Neural progenitor cell (in vitro differentiated cells): ENCODE results near the gene TMEM117. TPM values are rescaled to one million over a fixed set of nuclear protein-coding genes. Genes with fewer than 3 reads are reported as not detected.
"Not testable (repeated sequence)": the region's sequence is repeated elsewhere in the genome, so short reads cannot be mapped to it uniquely, and the experiment has no call there.

Experiments
- DNase-seq: peaks from one replicate; pipeline ENCODE4 v3.0.0-alpha.2; 2016; ENCODE audit warnings: low spot score
- H2AFZ ChIP-seq: fragments of 200-600 bp; sonication (generic); replicated peaks from 2 replicates; pipeline ENCODE4 v1.6.1; 2016; ENCODE audit warnings: antibody characterized with exemption
- H3F3A ChIP-seq: fragments of 200-600 bp; sonication (generic); 2 replicates; pipeline ENCODE4 v1.6.1; 2016; ENCODE audit warnings: antibody characterized with exemption, low read depth
- H3K27ac ChIP-seq: fragments of 200-600 bp; sonication (generic); 2 replicates; pipeline ENCODE4 v1.5.1; 2016; ENCODE audit warnings: mild to moderate bottlenecking
- H3K27me3 ChIP-seq: fragments of 200-600 bp; sonication (generic); 2 replicates; pipeline ENCODE4 v1.6.1; 2016; ENCODE audit warnings: mild to moderate bottlenecking, moderate library complexity
- H3K36me3 ChIP-seq: fragments of 200-600 bp; sonication (generic); 2 replicates; pipeline ENCODE4 v1.5.1; 2016
- H3K4me1 ChIP-seq: fragments of 200-600 bp; sonication (generic); 2 replicates; pipeline ENCODE4 v1.6.1; 2016; ENCODE audit warnings: mixed run types
- H3K4me2 ChIP-seq: fragments of 200-600 bp; sonication (generic); 2 replicates; pipeline ENCODE4 v1.6.1; 2016
- H3K4me3 ChIP-seq: fragments of 200-600 bp; sonication (generic); 2 replicates; pipeline ENCODE4 v1.5.1; 2016
- H3K79me2 ChIP-seq: fragments of 200-600 bp; sonication (generic); 2 replicates; pipeline ENCODE4 v1.6.1; 2016; ENCODE audit warnings: low read depth
- H3K9ac ChIP-seq: fragments of 200-600 bp; sonication (generic); 2 replicates; pipeline ENCODE4 v1.6.1; 2016
- H3K9me3 ChIP-seq: fragments of 200-600 bp; sonication (generic); 2 replicates; pipeline ENCODE4 v1.5.1; 2016; ENCODE audit warnings: low read depth
- H4K20me1 ChIP-seq: fragments of 200-600 bp; sonication (generic); 2 replicates; pipeline ENCODE4 v1.6.1; 2016; ENCODE audit warnings: low read depth
- H3K27ac Mint-ChIP-seq: 3 replicates; pipeline ENCODE4 v1.8.0; 2021; ENCODE audit warnings: mixed read lengths
- H3K27me3 Mint-ChIP-seq: 2 replicates; pipeline ENCODE4 v1.8.0; 2022; ENCODE audit warnings: low read depth, mild to moderate bottlenecking, inconsistent platforms, moderate library complexity, mixed read lengths; ENCODE audit not compliant: insufficient read depth
- H3K36me3 Mint-ChIP-seq: 3 replicates; pipeline ENCODE4 v1.8.0; 2021; ENCODE audit warnings: mixed read lengths
- H3K4me1 Mint-ChIP-seq: 3 replicates; pipeline ENCODE4 v1.8.0; 2021; ENCODE audit warnings: mixed read lengths
- H3K4me3 Mint-ChIP-seq: 3 replicates; pipeline ENCODE4 v1.8.0; 2021; ENCODE audit warnings: mild to moderate bottlenecking, moderate library complexity, mixed read lengths
- H3K9me3 Mint-ChIP-seq: 3 replicates; pipeline ENCODE4 v1.8.0; 2020; ENCODE audit warnings: mixed read lengths
- CTCF ChIP-seq: fragments of 200-600 bp; sonication (generic); IDR thresholded peaks from 2 replicates; pipeline ENCODE4 v1.5.1; 2017; ENCODE audit warnings: antibody characterized with exemption, mild to moderate bottlenecking
- EZH2 ChIP-seq: fragments of 200-600 bp; sonication (generic); IDR thresholded peaks from 2 replicates; pipeline ENCODE4 v1.6.1; 2017; ENCODE audit warnings: antibody characterized with exemption, mild to moderate bottlenecking, moderate library complexity
- EZH2phosphoT487 ChIP-seq: fragments of 200-600 bp; sonication (generic); IDR thresholded peaks from 2 replicates; pipeline ENCODE4 v1.6.1; 2017; ENCODE audit warnings: antibody characterized with exemption
- total RNA-seq: library from RNA; depleted of rRNA; stranded (reverse); fragments of >200 nt; gene quantifications from 2 replicates; pipeline ENCODE4 v1.2.3, GENCODE V29; 2015; ENCODE audit warnings: low replicate concordance

TMEM117 gene
- total RNA-seq, 1 donor from 2014 or later = 1.6 TPM

- H3K9me3 ChIP-seq = no peaks in the 10 kb centered on the region
- H3K27me3 ChIP-seq = no peaks in the 10 kb centered on the region
- Mint-ChIP-seq H3K27ac (no peak overlapping the region), H3K4me3 (no peak overlapping the region), H3K27me3 (no peaks in the 10 kb centered on the region), H3K9me3 (no peaks in the 10 kb centered on the region), H3K36me3 (no peaks in the 10 kb centered on the region), H3K4me1 (peaks cover 6% of the 10 kb centered on the region)
- no peak overlapping the region for H3K4me3 ChIP-seq
- H3K79me2 ChIP-seq = no peaks in the 10 kb centered on the region
- no peaks in the 10 kb centered on the region for H3K36me3 ChIP-seq
- H3K4me2 ChIP-seq = no peak overlapping the region
- no peak overlapping the region for H2AFZ ChIP-seq
- H3K27ac ChIP-seq = no peak overlapping the region
- no peaks in the 10 kb centered on the region for H3F3A ChIP-seq
- DNase-seq = no peak
- no peaks in the 10 kb centered on the region for H3K4me1 ChIP-seq
- H3K9ac ChIP-seq = no peak overlapping the region
- H4K20me1 ChIP-seq = no peaks in the 10 kb centered on the region
- TF ChIP-seq EZH2 = no peak
- no peak for TF ChIP-seq EZH2phosphoT487
- no peak for TF ChIP-seq CTCF
Observed at GRCh38 chr12:43861015-43861839, 25.3 kb downstream of the TMEM117 start.

GRCh38 chr12:43861840-43862150 is 25.9 kb downstream of the TMEM117 start:
- Histone ChIP-seq H3K4me1 (no peaks in the 10 kb centered on the region), H4K20me1 (no peaks in the 10 kb centered on the region), H3K27me3 (no peaks in the 10 kb centered on the region), H2AFZ (no peak overlapping the region), H3K4me3 (no peak overlapping the region), H3K27ac (no peak overlapping the region), H3F3A (no peaks in the 10 kb centered on the region), H3K79me2 (no peaks in the 10 kb centered on the region), H3K9me3 (no peaks in the 10 kb centered on the region), H3K4me2 (no peak overlapping the region), H3K36me3 (no peaks in the 10 kb centered on the region), H3K9ac (no peak overlapping the region)
- DNase-seq = no peak
- no peaks in the 10 kb centered on the region for H3K36me3 Mint-ChIP-seq
- no peaks in the 10 kb centered on the region for H3K9me3 Mint-ChIP-seq
- H3K27me3 Mint-ChIP-seq = no peaks in the 10 kb centered on the region
- H3K4me1 Mint-ChIP-seq = peaks cover 6% of the 10 kb centered on the region
- H3K27ac Mint-ChIP-seq = no peak overlapping the region
- H3K4me3 Mint-ChIP-seq = no peak overlapping the region
- TF ChIP-seq EZH2 = no peak
- no peak for TF ChIP-seq CTCF
- TF ChIP-seq EZH2phosphoT487 = no peak

GRCh38 chr12:43863770-43864366 is 28.0 kb downstream of the TMEM117 start:
- TF ChIP-seq EZH2phosphoT487 (no peak), EZH2 (no peak), CTCF (no peak)
- Mint-ChIP-seq H3K9me3 (no peaks in the 10 kb centered on the region), H3K27ac (no peak overlapping the region), H3K27me3 (no peaks in the 10 kb centered on the region), H3K36me3 (no peaks in the 10 kb centered on the region), H3K4me1 (peaks cover 6% of the 10 kb centered on the region), H3K4me3 (no peak overlapping the region)
- H3K27ac ChIP-seq = no peak overlapping the region
- H3K27me3 ChIP-seq = no peaks in the 10 kb centered on the region
- H2AFZ ChIP-seq = no peak overlapping the region
- H3K9me3 ChIP-seq = no peaks in the 10 kb centered on the region
- no peaks in the 10 kb centered on the region for H3F3A ChIP-seq
- DNase-seq = no peak
- no peak overlapping the region for H3K9ac ChIP-seq
- H3K4me3 ChIP-seq = no peak overlapping the region
- H3K4me1 ChIP-seq = no peaks in the 10 kb centered on the region
- no peaks in the 10 kb centered on the region for H4K20me1 ChIP-seq
- no peaks in the 10 kb centered on the region for H3K36me3 ChIP-seq
- no peak overlapping the region for H3K4me2 ChIP-seq
- H3K79me2 ChIP-seq = no peaks in the 10 kb centered on the region

GRCh38 chr12:43864557-43864956 is 28.7 kb downstream of the TMEM117 start:
- H3K4me3 ChIP-seq, H3K36me3 Mint-ChIP-seq, H3K27me3 ChIP-seq, DNase-seq, H3K4me1 ChIP-seq, H3K27me3 Mint-ChIP-seq, H2AFZ ChIP-seq, H3K36me3 ChIP-seq, H3K27ac Mint-ChIP-seq, H3K9me3 ChIP-seq, H3K9me3 Mint-ChIP-seq, H3K27ac ChIP-seq, H3K4me2 ChIP-seq, H3K4me3 Mint-ChIP-seq, H4K20me1 ChIP-seq, H3K4me1 Mint-ChIP-seq, H3F3A ChIP-seq, H3K9ac ChIP-seq, H3K79me2 ChIP-seq: not testable (repeated sequence)
